GM10248 (cell line): ENCODE measurements around the gene MMS19.
"Not testable (repeated sequence)": the region's sequence is repeated elsewhere in the genome, so short reads cannot be mapped to it uniquely, and the experiment has no call there.

Experiments used
- CTCF ChIA-PET: fragments of 300-600 bp; sonication (Branson Sonifier 250); formaldehyde crosslinking; extraction: SDS; loops from one replicate; lab custom pipeline; 2021; ENCODE audit warnings: antibody characterized with exemption; lab: Yijun Ruan, JAX
- POLR2A ChIA-PET: fragments of 350-650 bp; sonication (Branson Sonifier 250); formaldehyde crosslinking; extraction: SDS; loops from one replicate; lab custom pipeline; 2020; ENCODE audit warnings: antibody characterized with exemption; lab: Yijun Ruan, JAX
- DNase-seq: peaks from one replicate; pipeline ENCODE4 v3.0.0; 2012; ENCODE audit errors: extremely low spot score
- TF ChIP-seq, protein P1 (sequence below): IDR thresholded peaks from 2 replicates; pipeline ENCODE4 v1.5.1; 2012; ENCODE audit warnings: mild to moderate bottlenecking, low read depth; ENCODE audit errors: extremely low read depth, missing control alignments, control extremely low read depth

The MMS19 gene

DNA sequence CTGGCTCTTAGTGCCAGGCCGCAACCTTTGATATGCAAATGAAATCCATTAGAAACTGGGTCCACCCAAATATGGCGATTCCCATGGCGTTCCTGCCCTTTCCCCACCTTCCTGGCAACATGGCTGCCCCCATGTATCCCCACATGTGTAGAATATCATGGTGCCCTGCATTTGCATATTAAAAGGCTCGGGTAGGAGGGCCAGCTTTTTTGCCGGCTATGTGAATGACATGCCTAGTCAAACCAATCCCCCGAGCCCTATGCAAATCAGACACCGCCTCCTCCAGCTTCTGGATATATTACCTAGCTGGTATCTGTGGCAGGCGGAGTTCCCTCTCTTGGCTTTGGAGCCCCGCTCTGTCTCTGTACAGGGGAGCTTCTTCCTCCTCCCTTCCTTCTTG lies 18.3 kb downstream of the MMS19 start:
- DNase-seq, result no peak
- TF ChIP-seq, protein P1, sequence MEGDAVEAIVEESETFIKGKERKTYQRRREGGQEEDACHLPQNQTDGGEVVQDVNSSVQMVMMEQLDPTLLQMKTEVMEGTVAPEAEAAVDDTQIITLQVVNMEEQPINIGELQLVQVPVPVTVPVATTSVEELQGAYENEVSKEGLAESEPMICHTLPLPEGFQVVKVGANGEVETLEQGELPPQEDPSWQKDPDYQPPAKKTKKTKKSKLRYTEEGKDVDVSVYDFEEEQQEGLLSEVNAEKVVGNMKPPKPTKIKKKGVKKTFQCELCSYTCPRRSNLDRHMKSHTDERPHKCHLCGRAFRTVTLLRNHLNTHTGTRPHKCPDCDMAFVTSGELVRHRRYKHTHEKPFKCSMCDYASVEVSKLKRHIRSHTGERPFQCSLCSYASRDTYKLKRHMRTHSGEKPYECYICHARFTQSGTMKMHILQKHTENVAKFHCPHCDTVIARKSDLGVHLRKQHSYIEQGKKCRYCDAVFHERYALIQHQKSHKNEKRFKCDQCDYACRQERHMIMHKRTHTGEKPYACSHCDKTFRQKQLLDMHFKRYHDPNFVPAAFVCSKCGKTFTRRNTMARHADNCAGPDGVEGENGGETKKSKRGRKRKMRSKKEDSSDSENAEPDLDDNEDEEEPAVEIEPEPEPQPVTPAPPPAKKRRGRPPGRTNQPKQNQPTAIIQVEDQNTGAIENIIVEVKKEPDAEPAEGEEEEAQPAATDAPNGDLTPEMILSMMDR, result no peak
- CTCF ChIA-PET, result interaction anchor here (0.6 kb wide), 1 partner anchor 16 kb away, joined by 3 read pairs; no protein-coding TSS in a partner anchor
- POLR2A ChIA-PET, result no interaction called here

DNA sequence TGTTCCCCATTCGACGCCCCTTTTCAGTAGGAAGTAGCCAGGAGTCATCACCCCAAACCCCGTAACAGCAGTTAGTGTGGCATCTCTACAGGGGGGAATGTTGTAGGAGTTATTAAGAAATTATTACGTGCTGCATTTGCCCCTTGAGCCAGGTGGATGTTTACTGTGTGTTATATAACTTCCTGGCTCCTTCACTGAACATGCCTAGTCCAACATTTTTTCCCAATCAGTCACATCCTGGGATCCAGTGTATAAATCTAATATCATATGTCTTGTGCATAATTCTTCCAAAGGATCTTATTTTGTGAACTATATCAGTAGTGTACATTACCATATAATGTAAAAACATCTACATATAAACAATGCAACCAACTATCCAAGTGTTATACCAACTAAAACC lies 18.8 kb downstream of the MMS19 start:
- POLR2A ChIA-PET, DNase-seq, CTCF ChIA-PET: not testable (repeated sequence)

DNA sequence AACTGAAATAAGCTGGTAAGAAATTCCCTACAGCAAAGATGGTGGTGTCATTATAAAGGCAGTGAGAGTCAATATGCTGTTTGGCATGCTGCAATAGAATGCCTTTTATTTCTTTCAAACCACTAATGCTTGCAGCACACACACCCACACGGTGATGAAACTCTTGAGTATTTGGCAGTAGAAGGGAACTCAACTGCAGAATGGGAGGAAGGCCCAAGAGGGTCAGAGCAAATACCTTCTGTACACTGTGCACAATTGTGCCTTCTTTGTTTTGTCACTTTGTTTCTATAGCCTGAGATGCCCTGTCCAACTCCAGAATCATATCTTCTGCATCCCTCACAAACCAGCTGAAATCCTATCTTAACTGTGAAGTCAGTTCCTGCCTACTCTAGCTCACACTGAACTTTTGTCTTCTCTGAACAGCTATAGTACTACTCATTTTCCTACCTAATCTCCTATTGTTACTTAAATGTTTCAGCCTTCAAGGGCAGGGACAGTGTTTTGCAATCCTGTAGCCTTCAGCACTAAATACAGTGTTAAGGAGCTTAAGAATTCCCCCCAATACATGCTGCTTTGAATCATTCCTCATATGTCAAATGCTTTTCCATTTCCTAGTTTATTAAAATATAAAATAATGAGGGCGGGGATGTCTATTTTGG lies 22.2 kb downstream of the MMS19 start:
- TF ChIP-seq, protein P1, result no peak
- DNase-seq, result no peak
- ChIA-PET POLR2A (no interaction called here), CTCF (interaction anchor here (0.8 to 1.7 kb wide), 3 partner anchors 11 to 37 kb away, joined by 3 to 12 read pairs (median 5); no protein-coding TSS in a partner anchor)

DNA sequence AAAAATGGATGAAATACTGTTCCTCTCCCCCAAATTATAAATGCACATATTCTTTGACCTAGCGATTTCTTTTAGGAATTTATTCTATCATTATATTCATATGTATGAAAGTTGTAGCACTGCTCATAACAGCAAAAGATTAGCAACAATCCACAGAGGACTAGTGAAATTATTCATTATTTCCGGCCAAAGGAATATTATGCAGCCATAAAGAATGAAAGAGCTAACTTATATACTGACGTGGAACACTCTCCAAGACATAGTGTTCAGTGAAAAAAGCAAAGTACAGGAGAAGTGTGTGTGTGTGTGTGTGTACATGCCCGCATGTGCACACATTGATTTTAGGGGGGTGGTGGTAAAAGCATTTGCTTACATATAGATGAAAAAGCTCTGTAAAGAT lies 23.3 kb downstream of the MMS19 start:
- TF ChIP-seq, protein P1, result no peak
- DNase-seq, result no peak
- ChIA-PET POLR2A (no interaction called here), CTCF (interaction anchor here (0.9 to 2.6 kb wide), 2 partner anchors 10 to 13 kb away, joined by 3 to 8 read pairs; no protein-coding TSS in a partner anchor)

DNA sequence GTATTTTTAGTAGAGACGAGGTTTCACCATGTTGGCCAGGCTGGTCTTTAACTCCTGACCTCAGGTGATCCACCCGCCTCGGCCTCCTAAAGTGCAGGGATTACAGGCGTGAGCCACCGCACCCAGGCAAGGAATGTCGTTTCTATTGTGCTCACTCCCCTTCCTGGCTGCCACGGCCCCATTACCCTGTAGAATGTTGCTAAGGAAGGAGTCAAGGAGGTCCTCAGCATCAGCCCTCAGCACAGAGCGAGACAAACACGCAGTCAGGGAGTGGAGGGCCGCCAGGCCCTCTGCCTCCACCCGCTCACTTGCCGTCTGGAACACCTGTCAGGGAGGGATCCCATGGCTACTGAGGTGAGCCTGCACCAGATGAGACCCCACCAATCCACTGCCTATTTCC lies 29.4 kb downstream of the MMS19 start:
- DNase-seq, POLR2A ChIA-PET, CTCF ChIA-PET: not testable (repeated sequence)

DNA sequence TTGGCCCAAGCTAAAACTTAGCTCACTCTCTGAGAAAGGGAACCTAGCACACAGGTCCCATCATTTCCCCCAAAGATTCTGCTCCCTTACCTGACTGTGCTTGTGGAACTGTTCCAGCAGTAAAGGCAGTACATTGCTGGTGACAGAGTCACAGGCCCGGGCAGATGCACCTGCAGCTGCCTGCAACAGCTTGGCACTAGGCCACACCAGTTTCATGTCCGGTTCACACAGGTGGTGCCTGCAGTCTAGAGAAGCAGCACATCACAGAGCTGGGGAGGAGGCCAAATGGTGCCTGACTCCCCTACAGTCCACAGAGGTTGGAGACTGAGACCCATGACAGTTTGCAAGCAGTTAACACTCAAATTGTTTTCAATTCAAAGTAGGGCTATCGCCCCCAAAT lies 30.1 kb downstream of the MMS19 start:
- DNase-seq, result no peak
- ChIA-PET CTCF (interaction anchor here (0.9 kb wide), 2 partner anchors 18 to 209 kb away, joined by 3 read pairs; no protein-coding TSS in a partner anchor), POLR2A (no interaction called here)
- TF ChIP-seq, protein P1, result no peak

DNA sequence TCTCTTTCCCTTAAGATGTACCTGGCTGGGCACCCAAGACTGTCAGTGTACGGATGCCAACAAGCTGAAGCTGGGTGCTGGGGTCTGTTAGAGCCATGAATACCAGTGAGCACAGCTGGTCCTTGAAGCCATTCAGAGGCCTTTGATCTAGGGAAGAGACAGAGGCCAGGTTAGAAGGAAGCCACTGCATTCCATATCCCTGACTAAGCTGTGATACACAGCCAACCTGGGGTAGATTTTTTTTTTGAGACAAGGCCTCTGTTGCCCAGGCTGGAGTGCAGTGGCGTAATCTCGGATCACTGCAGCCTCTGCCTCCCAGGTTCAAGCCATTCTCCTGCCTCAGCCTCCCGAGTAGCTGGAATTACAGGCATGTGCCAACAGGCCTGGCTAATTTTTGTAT lies 31.5 kb downstream of the MMS19 start:
- ChIA-PET CTCF (interaction anchor here (0.8 to 8.7 kb wide), 9 partner anchors 10 to 86 kb away, joined by 3 to 44 read pairs (median 5); no protein-coding TSS in a partner anchor), POLR2A (interaction anchor here (0.6 to 0.7 kb wide), 2 partner anchors 11 to 33 kb away, joined by 3 read pairs; no protein-coding TSS in a partner anchor)
- TF ChIP-seq, protein P1, result no peak
- DNase-seq, result no peak

DNA sequence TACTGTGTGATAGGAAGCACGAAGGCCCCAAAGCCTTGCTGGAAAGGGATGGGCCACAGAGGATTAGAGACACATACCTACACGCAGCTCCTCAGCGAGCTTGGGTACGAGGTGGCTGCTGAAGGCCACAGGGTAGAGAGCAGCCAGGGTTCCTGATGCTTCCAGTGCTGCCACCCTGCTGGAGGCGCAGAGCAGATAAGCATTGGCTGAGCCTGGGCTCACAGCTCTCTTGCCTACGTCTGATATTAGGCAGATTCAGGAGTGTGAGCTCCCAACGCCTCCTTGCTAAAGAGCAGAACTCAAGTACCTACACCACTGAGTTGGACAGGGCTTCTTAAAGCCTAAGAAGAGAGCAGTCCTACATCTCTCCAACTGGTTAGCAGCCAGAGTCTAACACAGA lies 32.2 kb downstream of the MMS19 start:
- TF ChIP-seq, protein P1, result no peak

More for the DNA sequence above, 32.2 kb downstream of the MMS19 start:
- ChIA-PET POLR2A (no interaction called here), CTCF (interaction anchor here (0.8 to 8.7 kb wide), 10 partner anchors 8 to 87 kb away, joined by 3 to 44 read pairs (median 6); no protein-coding TSS in a partner anchor)
- no peak for DNase-seq
